ENCODE measurements around the gene MUC5B.

Gene MUC5B

GRCh38 chr11:1254086-1254648, 31.3 kb downstream of the MUC5B start:
- H3K79me2 ChIP-seq, result no peaks in the 10 kb centered on the region
- H3K9me3 ChIP-seq (ENCODE audit: control insufficient read depth, low read length), result no peaks in the 10 kb centered on the region
- no peaks in the 10 kb centered on the region for H3K4me1 ChIP-seq
- no peaks in the 10 kb centered on the region for H3K27me3 ChIP-seq (ENCODE audit: control insufficient read depth, insufficient read depth, low read length)
- no peaks in the 10 kb centered on the region for H3K36me3 ChIP-seq (ENCODE audit: control insufficient read depth, insufficient read depth, low read length)
- H3K9ac ChIP-seq, result no peak overlapping the region
- H2AFZ ChIP-seq, result no peak overlapping the region
- no peak overlapping the region for H3K4me3 ChIP-seq (ENCODE audit: low read depth, low read length)
- no peak overlapping the region for H3K27ac ChIP-seq
- TF ChIP-seq, protein P1, sequence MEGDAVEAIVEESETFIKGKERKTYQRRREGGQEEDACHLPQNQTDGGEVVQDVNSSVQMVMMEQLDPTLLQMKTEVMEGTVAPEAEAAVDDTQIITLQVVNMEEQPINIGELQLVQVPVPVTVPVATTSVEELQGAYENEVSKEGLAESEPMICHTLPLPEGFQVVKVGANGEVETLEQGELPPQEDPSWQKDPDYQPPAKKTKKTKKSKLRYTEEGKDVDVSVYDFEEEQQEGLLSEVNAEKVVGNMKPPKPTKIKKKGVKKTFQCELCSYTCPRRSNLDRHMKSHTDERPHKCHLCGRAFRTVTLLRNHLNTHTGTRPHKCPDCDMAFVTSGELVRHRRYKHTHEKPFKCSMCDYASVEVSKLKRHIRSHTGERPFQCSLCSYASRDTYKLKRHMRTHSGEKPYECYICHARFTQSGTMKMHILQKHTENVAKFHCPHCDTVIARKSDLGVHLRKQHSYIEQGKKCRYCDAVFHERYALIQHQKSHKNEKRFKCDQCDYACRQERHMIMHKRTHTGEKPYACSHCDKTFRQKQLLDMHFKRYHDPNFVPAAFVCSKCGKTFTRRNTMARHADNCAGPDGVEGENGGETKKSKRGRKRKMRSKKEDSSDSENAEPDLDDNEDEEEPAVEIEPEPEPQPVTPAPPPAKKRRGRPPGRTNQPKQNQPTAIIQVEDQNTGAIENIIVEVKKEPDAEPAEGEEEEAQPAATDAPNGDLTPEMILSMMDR (IDR thresholded peaks at IDR 0.05), result no peak
- H3K4me2 ChIP-seq (ENCODE audit: low read length), result no peak overlapping the region

DNA sequence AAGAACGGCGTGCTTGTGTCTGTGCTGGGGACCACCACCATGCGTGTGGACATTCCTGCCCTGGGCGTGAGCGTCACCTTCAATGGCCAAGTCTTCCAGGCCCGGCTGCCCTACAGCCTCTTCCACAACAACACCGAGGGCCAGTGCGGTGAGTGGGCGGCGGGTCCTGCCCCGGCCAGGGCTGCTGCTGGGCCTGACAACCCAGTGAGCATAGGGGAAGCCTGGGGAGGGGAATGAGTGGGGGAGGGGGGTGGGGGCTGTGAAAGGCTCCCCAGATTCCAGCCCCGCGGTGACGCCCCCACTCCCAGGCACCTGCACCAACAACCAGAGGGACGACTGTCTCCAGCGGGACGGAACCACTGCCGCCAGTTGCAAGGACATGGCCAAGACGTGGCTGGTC, 31.9 kb downstream of the MUC5B start:
- TF ChIP-seq, protein P1 (IDR thresholded peaks at IDR 0.05), result no peak
- Histone ChIP-seq H3K79me2 (no peaks in the 10 kb centered on the region), H3K4me1 (no peaks in the 10 kb centered on the region), H3K27me3 (ENCODE audit: control insufficient read depth, insufficient read depth, low read length) (no peaks in the 10 kb centered on the region), H3K36me3 (ENCODE audit: control insufficient read depth, insufficient read depth, low read length) (no peaks in the 10 kb centered on the region), H3K9me3 (ENCODE audit: control insufficient read depth, low read length) (no peaks in the 10 kb centered on the region), H3K27ac (no peak overlapping the region), H3K4me2 (ENCODE audit: low read length) (no peak overlapping the region), H3K4me3 (ENCODE audit: low read depth, low read length) (no peak overlapping the region), H3K9ac (no peak overlapping the region), H2AFZ (no peak overlapping the region)

DNA sequence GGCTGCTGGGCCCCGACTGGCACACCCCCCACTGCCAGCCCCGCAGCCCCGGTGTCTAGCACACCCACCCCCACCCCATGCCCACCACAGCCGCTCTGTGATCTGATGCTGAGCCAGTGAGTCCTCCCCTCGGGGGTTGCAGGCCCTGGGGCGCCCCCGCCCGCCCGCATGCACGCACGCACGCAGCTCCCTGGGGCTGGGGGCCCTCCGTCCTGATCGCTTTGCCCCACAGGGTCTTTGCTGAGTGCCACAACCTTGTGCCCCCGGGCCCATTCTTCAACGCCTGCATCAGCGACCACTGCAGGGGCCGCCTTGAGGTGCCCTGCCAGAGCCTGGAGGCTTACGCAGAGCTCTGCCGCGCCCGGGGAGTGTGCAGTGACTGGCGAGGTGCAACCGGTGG, 32.3 kb downstream of the MUC5B start:
- Histone ChIP-seq H3K4me2 (ENCODE audit: low read length) (no peak overlapping the region), H3K4me3 (ENCODE audit: low read depth, low read length) (no peak overlapping the region), H3K27ac (no peak overlapping the region), H3K9ac (no peak overlapping the region), H3K4me1 (no peaks in the 10 kb centered on the region), H3K36me3 (ENCODE audit: control insufficient read depth, insufficient read depth, low read length) (no peaks in the 10 kb centered on the region), H3K9me3 (ENCODE audit: control insufficient read depth, low read length) (no peaks in the 10 kb centered on the region), H3K79me2 (no peaks in the 10 kb centered on the region), H3K27me3 (ENCODE audit: control insufficient read depth, insufficient read depth, low read length) (no peaks in the 10 kb centered on the region), H2AFZ (no peak overlapping the region)
- TF ChIP-seq, protein P1 (IDR thresholded peaks at IDR 0.05), result no peak

DNA sequence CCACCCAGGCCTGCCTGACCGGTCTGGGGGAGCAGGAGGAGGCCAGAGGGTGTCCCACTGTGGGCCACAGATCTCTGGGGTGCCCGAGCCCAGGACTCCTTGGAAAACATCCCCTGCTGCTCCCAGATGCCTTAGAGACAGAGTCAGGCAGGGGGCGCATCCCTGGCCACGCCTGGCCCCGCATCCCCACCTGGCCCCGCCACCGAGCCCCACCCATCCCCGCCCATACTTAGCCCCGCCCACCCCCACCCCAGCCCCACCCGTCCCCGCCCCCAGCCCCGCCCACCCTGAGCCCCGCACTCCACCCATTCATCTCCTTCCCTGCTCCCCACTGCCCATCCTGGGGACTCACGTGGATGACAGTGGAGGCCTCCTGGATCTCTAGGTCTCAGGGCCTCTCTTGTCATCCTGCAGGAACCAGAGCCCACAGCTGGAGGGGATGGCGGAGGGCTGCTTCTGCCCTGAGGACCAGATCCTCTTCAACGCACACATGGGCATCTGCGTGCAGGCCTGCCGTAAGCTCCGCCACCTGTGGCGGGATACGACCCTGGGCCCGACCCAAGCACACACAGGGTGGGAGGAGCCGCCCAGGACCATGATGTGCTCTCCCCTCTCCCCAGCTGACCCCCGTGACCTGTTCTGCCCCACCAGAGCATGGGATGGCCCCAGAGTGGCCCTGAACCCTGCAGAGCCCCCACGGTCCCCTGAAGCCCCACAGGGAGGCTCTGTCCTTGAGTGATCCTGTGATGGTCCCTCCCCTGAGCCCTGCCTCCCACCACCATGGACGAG, 33.6 kb downstream of the MUC5B start:
- H3K36me3 ChIP-seq (ENCODE audit: control insufficient read depth, insufficient read depth, low read length), result no peaks in the 10 kb centered on the region
- no peak overlapping the region for H2AFZ ChIP-seq
- no peaks in the 10 kb centered on the region for H3K9me3 ChIP-seq (ENCODE audit: control insufficient read depth, low read length)
- no peak overlapping the region for H3K27ac ChIP-seq
- H3K4me2 ChIP-seq (ENCODE audit: low read length), result no peak overlapping the region
- H3K4me1 ChIP-seq, result no peaks in the 10 kb centered on the region
- H3K9ac ChIP-seq, result no peak overlapping the region
- H3K79me2 ChIP-seq, result no peaks in the 10 kb centered on the region
- no peak overlapping the region for H3K4me3 ChIP-seq (ENCODE audit: low read depth, low read length)
- TF ChIP-seq, protein P1 (IDR thresholded peaks at IDR 0.05), result no peak
- H3K27me3 ChIP-seq (ENCODE audit: control insufficient read depth, insufficient read depth, low read length), result no peaks in the 10 kb centered on the region

DNA sequence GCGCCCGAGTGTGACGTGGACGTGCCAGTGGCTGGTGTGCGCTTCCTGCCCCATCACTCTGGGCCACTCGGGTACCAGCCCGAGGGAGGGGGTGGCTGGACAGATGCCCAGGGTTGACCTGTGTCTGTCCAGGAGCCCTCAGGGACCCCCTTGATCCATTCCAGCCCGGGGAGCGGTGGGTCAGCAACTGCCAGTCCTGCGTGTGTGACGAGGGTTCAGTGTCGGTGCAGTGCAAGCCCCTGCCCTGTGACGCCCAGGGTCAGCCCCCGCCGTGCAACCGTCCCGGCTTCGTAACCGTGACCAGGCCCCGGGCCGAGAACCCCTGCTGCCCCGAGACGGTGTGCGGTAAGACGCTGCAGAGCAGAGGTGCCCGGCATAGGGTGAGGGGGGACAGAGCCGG, 34.5 kb downstream of the MUC5B start:
- Histone ChIP-seq H2AFZ (no peak overlapping the region), H3K4me1 (peaks cover 2% of the 10 kb centered on the region), H3K27ac (no peak overlapping the region), H3K27me3 (ENCODE audit: control insufficient read depth, insufficient read depth, low read length) (no peaks in the 10 kb centered on the region), H3K4me2 (ENCODE audit: low read length) (no peak overlapping the region), H3K36me3 (ENCODE audit: control insufficient read depth, insufficient read depth, low read length) (no peaks in the 10 kb centered on the region), H3K4me3 (ENCODE audit: low read depth, low read length) (no peak overlapping the region), H3K9ac (no peak overlapping the region), H3K9me3 (ENCODE audit: control insufficient read depth, low read length) (no peaks in the 10 kb centered on the region), H3K79me2 (no peaks in the 10 kb centered on the region)
- TF ChIP-seq, protein P1 (IDR thresholded peaks at IDR 0.05), result no peak
